Measurements from ENCODE around the gene TMUB2. TPM values are rescaled to one million over a fixed set of nuclear protein-coding genes. Genes with fewer than 3 reads are reported as not detected.

Gene TMUB2
- total and polyA plus RNA-seq, 8 donors = 10.7 to 62.4 (median 16.3) TPM

GRCh38 chr17:44206825-44207155, 20.0 kb downstream of the TMUB2 start:
- TF ChIP-seq POLR2AphosphoS5 (IDR thresholded peaks at IDR 0.05) (no peak), EP300 (IDR thresholded peaks at IDR 0.05) (no peak), CTCF (IDR thresholded peaks at IDR 0.05) (no peak), POLR2A (IDR thresholded peaks at IDR 0.05) (no peak)
- peaks cover 24 to 58% (median 35%) of the 10 kb centered on the region in 4 donors for H3K4me1 ChIP-seq
- DNase-seq = no peak
- intact Hi-C loops (cut with DNase I; ENCODE audit: low total_unique reads) = no loop called here
- H3K36me3 ChIP-seq = peaks cover 41 to 55% (median 48%) of the 10 kb centered on the region in 4 donors
- no peak overlapping the region for H3K4me3 ChIP-seq
- H3K27ac ChIP-seq = no peak overlapping the region
- H3K27me3 ChIP-seq = no peaks in the 10 kb centered on the region
- H3K9me3 ChIP-seq = no peaks in the 10 kb centered on the region
- 79 to 85% (median 81%) methylated on average over 6 of the region's 6 CpGs for WGBS, 5 donors

DNA sequence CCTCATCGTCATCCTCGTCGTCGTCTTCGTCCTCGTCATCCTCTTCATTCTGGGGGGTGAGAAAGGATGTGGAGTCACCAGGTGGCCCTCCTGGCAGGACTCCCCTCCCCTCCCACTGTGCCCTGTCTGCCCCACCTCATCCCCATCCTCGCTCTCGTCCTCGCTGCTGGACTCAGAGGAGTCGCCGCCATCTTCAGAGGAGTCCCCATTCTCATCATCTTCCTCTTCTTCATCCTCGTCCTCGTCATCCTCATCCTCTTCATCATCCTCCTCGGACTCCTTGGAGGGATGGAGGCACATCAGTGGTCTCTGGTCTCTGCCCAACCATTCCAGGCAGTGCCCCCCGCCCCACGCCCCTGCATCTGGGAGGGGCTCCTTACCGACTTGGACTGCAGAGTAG, 20.5 kb downstream of the TMUB2 start:
- H3K9me3 ChIP-seq = no peaks in the 10 kb centered on the region
- DNase-seq = no peak
- TF ChIP-seq EP300 (IDR thresholded peaks at IDR 0.05) (no peak), CTCF (IDR thresholded peaks at IDR 0.05) (no peak), POLR2A (IDR thresholded peaks at IDR 0.05) (no peak), POLR2AphosphoS5 (IDR thresholded peaks at IDR 0.05) (no peak)
- WGBS, 5 donors = 83 to 90% (median 87%) methylated on average over 17 of the region's 17 CpGs
- H3K36me3 ChIP-seq = peaks cover 41 to 59% (median 54%) of the 10 kb centered on the region in 4 donors
- intact Hi-C loops (cut with DNase I; ENCODE audit: low total_unique reads) = no loop called here
- H3K27me3 ChIP-seq = no peaks in the 10 kb centered on the region
- no peak overlapping the region for H3K27ac ChIP-seq
- H3K4me1 ChIP-seq = peaks cover 25 to 61% (median 37%) of the 10 kb centered on the region in 4 donors
- no peak overlapping the region for H3K4me3 ChIP-seq

DNA sequence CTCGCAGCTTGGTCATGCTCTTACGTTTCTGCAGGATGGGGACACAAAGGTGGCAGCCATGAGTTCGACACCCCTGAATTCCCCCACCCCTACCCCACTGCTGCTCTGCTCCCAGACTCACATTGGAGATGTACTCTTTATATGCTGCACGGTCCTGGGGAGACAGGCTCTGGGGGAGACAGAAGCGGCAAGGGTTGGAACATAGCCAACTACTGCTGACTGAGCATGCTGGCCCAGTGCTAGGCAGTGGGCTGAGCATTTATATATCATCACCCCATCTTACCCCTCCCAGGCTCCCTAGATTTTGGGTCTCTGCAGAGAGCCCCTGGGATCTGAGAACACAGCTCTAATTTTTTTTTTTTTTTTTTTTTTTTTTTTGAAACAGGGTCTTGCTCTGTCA, 21.0 kb downstream of the TMUB2 start:
- H3K27me3 ChIP-seq = no peaks in the 10 kb centered on the region
- H3K9me3 ChIP-seq = no peaks in the 10 kb centered on the region
- TF ChIP-seq CTCF (IDR thresholded peaks at IDR 0.05) (no peak), EP300 (IDR thresholded peaks at IDR 0.05) (no peak), POLR2AphosphoS5 (IDR thresholded peaks at IDR 0.05) (no peak), POLR2A (IDR thresholded peaks at IDR 0.05) (no peak)
- no peak overlapping the region for H3K4me3 ChIP-seq
- intact Hi-C loops (cut with DNase I; ENCODE audit: low total_unique reads) = no loop called here
- H3K36me3 ChIP-seq = peaks cover 41 to 61% (median 57%) of the 10 kb centered on the region in 4 donors
- peaks cover 25 to 65% (median 39%) of the 10 kb centered on the region in 4 donors for H3K4me1 ChIP-seq
- 77 to 90% (median 86%) methylated on average over 5 of the region's 5 CpGs for WGBS, 5 donors
- H3K27ac ChIP-seq = peak overlapping the region in 1 of 5 donors; percentile 13
- no peak for DNase-seq

DNA sequence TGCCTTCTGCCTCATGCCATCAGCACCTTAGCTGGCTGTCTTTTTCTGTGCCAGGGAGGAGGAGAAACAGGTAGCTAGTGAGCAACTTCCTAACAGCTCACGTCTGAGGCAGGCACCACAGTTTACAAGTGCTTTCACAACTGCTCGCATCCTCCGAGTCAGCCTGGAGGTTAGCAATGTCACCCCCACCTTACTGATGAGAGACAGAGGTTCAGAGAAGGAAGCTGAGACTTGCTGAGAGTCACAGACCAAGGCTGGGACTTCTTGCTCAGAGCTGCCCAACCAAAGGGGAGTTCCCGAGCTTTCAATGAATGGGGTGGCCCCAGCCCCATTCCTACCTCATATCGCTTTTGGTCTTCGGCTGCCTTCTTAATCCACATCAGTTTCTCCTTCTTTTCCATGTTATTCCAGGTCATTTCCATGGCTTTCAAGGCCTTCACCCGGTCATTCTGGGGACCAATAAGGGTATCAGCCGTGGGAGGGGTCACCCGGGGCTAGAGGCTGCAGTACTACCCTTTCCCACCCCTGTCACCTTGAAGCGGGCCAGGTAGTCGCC, 23.1 kb downstream of the TMUB2 start:
- peaks cover 49 to 80% (median 77%) of the 10 kb centered on the region in 4 donors for H3K36me3 ChIP-seq
- peak overlapping the region in 3 of 4 donors; percentile 0 to 32 (median 27) for H3K4me3 ChIP-seq
- H3K4me1 ChIP-seq = peaks cover 20 to 50% (median 30%) of the 10 kb centered on the region in 4 donors
- no peak for DNase-seq
- peak overlapping the region; percentile 14 to 79 (median 61) for H3K27ac ChIP-seq
- H3K9me3 ChIP-seq = no peaks in the 10 kb centered on the region
- TF ChIP-seq EP300 (IDR thresholded peaks at IDR 0.05) (no peak), POLR2AphosphoS5 (IDR thresholded peaks at IDR 0.05) (no peak), POLR2A (IDR thresholded peaks at IDR 0.05) (no peak)
- 60 to 74% (median 69%) methylated on average over 10 to 11 of the region's 11 CpGs for WGBS, 5 donors
- intact Hi-C loops (cut with DNase I; ENCODE audit: low total_unique reads) = loop anchor here (5.0 kb wide), 1 partner anchor 112 kb away; the partner anchor contains the start of gene SLC25A39
- H3K27me3 ChIP-seq = no peaks in the 10 kb centered on the region
